Activated CD4-positive, alpha-beta memory T cell treated with anti-CD3 and anti-CD28 coated beads, Interleukin-2, amount 10 ng/mL, durations not matched to agents 7 days and 5 days (primary cell): ENCODE data around the gene TNFSF8. TPM values are rescaled to one million over a fixed set of nuclear protein-coding genes. Genes with fewer than 3 reads are reported as not detected.

ENCODE experiments used
- CTCF ChIA-PET: fragments of 350-600 bp; sonication (Branson Sonifier 250); formaldehyde crosslinking; loops from one replicate; lab custom pipeline; 2021; ENCODE audit warnings: antibody characterized with exemption, inconsistent platforms; lab: Charles Lee
- POLR2A ChIA-PET: fragments of 350-600 bp; sonication (Branson Sonifier 250); formaldehyde crosslinking; loops from one replicate; lab custom pipeline; 2021; ENCODE audit warnings: antibody characterized with exemption; lab: Charles Lee
- DNase-seq: peaks from one replicate; pipeline ENCODE4 v3.0.0-alpha.2; 2020
- H3K27ac Mint-ChIP-seq: one replicate; pipeline ENCODE4 v1.8.0; 2021; ENCODE audit warnings: mild to moderate bottlenecking, mixed read lengths
- H3K27me3 Mint-ChIP-seq: one replicate; pipeline ENCODE4 v1.8.0; 2021; ENCODE audit warnings: mixed read lengths
- H3K36me3 Mint-ChIP-seq: one replicate; pipeline ENCODE4 v1.8.0; 2021; ENCODE audit warnings: low read depth, mixed read lengths
- H3K4me1 Mint-ChIP-seq: one replicate; pipeline ENCODE4 v1.8.0; 2021; ENCODE audit warnings: mixed read lengths
- H3K4me3 Mint-ChIP-seq: one replicate; pipeline ENCODE4 v1.8.0; 2021; ENCODE audit warnings: mild to moderate bottlenecking, mixed read lengths
- H3K9me3 Mint-ChIP-seq: one replicate; pipeline ENCODE4 v1.8.0; 2021; ENCODE audit warnings: mixed read lengths
- total RNA-seq, 2 experiments: library from RNA; stranded (reverse); gene quantifications; one replicate each; pipeline ENCODE4 v1.2.3, GENCODE V29; 2021

TNFSF8 gene
- total RNA-seq, 2 experiments from 2014 or later = 34.6 to 34.8 TPM

- H3K4me1 Mint-ChIP-seq = peaks cover 80% of the 10 kb centered on the region
- H3K36me3 Mint-ChIP-seq = peaks cover 96% of the 10 kb centered on the region
- H3K27me3 Mint-ChIP-seq = no peaks in the 10 kb centered on the region
- ChIA-PET CTCF (interaction anchor here (1.4 to 2.5 kb wide), 5 partner anchors 9 to 232 kb away, joined by 3 to 12 read pairs (median 8); partner anchors contain the start of gene TEX48), POLR2A (interaction anchor here (1.4 to 21.7 kb wide), 3 partner anchors 8 to 17 kb away, joined by 4 to 373 read pairs (median 133); partner anchors contain the start of gene TNFSF8)
- H3K27ac Mint-ChIP-seq = no peak overlapping the region
- no peaks in the 10 kb centered on the region for H3K9me3 Mint-ChIP-seq
- DNase-seq = no peak
- H3K4me3 Mint-ChIP-seq = no peak overlapping the region
These were observed 17.2 kb downstream of the TNFSF8 start for GRCh38 chr9:114913217-114913616.

DNA sequence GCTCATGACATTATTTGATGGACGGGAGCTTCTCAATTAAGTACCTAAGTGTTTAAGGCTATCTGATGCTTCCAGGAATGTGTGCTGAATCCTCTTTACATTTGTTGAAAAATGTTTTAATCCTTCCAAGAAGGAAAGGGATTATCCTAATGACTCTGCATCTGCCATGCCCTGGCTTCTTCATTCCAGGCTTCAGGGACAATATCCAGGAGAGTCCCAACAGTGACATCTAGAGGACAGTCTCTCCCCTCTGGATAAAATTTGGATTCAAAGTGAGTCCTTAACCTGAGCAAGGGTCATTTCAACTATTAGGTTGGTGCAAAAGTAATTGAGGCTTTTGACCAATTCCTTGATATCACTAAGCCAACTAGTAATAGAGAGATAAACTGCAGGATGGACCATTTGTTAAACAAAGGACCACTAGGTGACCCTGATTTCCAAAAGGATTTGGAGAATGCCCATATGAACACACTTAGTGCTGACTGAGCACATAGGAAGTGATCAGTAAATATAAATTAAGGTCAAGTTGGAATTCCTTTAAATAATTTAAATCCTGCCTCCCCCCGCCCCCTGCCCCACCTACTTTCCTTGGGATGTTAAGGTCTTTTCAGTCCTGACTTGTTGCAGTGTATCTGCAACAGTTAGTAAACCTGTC, 19.1 kb downstream of the TNFSF8 start:
- ChIA-PET POLR2A (interaction anchor here (1.0 to 21.7 kb wide), 9 partner anchors 10 to 229 kb away, joined by 3 to 373 read pairs (median 12); partner anchors contain the start of genes TEX48 and TNFSF8), CTCF (interaction anchor here (0.7 to 8.6 kb wide), 10 partner anchors 11 to 236 kb away, joined by 3 to 167 read pairs (median 16); partner anchors contain the start of genes TEX48 and TNFSF8)
- H3K4me1 Mint-ChIP-seq = peaks cover 89% of the 10 kb centered on the region
- H3K27ac Mint-ChIP-seq = peak overlapping the region; percentile 92
- H3K4me3 Mint-ChIP-seq = no peak overlapping the region
- H3K9me3 Mint-ChIP-seq = no peaks in the 10 kb centered on the region
- DNase-seq = no peak
- no peaks in the 10 kb centered on the region for H3K27me3 Mint-ChIP-seq
- peaks cover 92% of the 10 kb centered on the region for H3K36me3 Mint-ChIP-seq

- Mint-ChIP-seq H3K27ac (peak overlapping the region; percentile 92), H3K36me3 (peaks cover 91% of the 10 kb centered on the region), H3K9me3 (no peaks in the 10 kb centered on the region), H3K4me1 (peaks cover 90% of the 10 kb centered on the region), H3K4me3 (no peak overlapping the region), H3K27me3 (no peaks in the 10 kb centered on the region)
- no peak for DNase-seq
- ChIA-PET POLR2A (interaction anchor here (1.0 to 21.7 kb wide), 13 partner anchors 11 to 323 kb away, joined by 3 to 373 read pairs (median 6); partner anchors contain the start of genes ATP6V1G1, TEX48 and TNFSF8), CTCF (interaction anchor here (0.7 to 8.6 kb wide), 10 partner anchors 12 to 235 kb away, joined by 3 to 167 read pairs (median 16); partner anchors contain the start of genes TEX48 and TNFSF8)
These were observed 19.9 kb downstream of the TNFSF8 start for GRCh38 chr9:114910541-114910940.

GRCh38 chr9:114909661-114910060, 20.7 kb downstream of the TNFSF8 start:
- H3K36me3 Mint-ChIP-seq = peaks cover 91% of the 10 kb centered on the region
- H3K27ac Mint-ChIP-seq = peak overlapping the region; percentile 92
- no peak overlapping the region for H3K4me3 Mint-ChIP-seq
- H3K9me3 Mint-ChIP-seq = no peaks in the 10 kb centered on the region
- CTCF ChIA-PET = interaction anchor here (0.9 to 8.6 kb wide), 12 partner anchors 12 to 504 kb away, joined by 3 to 167 read pairs (median 12); partner anchors contain the start of genes TEX48 and TNFSF8
- no peak for DNase-seq
- no peaks in the 10 kb centered on the region for H3K27me3 Mint-ChIP-seq
- POLR2A ChIA-PET = interaction anchor here (0.6 to 21.7 kb wide), 17 partner anchors 10 to 322 kb away, joined by 3 to 373 read pairs (median 6); partner anchors contain the start of genes ATP6V1G1, TEX48, TMEM268 and TNFSF8
- peaks cover 90% of the 10 kb centered on the region for H3K4me1 Mint-ChIP-seq

DNA sequence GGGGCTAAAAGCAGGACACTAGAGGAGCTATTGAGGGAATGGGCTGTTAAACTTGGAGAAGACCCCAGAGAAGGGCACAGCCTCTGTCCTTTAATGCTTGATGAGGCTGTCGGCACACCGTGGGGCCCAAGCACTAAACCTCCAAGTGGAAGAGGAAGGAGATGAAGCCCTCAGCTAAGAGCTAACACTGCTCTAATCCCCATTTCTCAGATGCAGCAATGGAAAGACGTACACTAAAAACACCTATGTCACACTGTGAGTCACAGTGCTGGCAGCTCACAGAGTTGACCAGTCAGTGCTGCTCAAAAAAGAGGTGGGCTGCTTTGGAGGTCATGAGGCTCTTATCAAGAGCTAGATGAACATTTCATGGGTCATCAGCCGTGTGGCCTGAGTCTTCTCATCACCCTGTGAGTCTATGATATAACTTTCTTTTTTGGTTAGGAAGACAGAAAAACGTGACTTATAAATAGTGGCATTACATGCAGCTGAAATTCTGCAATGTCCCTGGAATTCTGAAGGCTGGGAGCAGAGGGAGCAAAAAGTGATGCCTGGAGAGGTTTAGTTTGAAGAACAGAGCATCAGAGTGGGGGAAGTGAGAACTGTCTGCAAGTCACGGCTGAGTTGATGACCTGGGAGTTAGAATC, 21.5 kb downstream of the TNFSF8 start:
- Mint-ChIP-seq H3K36me3 (peaks cover 92% of the 10 kb centered on the region), H3K4me1 (peaks cover 82% of the 10 kb centered on the region), H3K27ac (peak overlapping the region; percentile 92), H3K4me3 (peak overlapping the region; percentile 54), H3K27me3 (no peaks in the 10 kb centered on the region), H3K9me3 (no peaks in the 10 kb centered on the region)
- ChIA-PET POLR2A (interaction anchor here (0.7 to 21.7 kb wide), 23 partner anchors 9 to 316 kb away, joined by 3 to 373 read pairs (median 5); partner anchors contain the start of genes TEX48, TMEM268 and TNFSF8), CTCF (interaction anchor here (0.8 to 8.6 kb wide), 18 partner anchors 9 to 228 kb away, joined by 3 to 167 read pairs (median 6); partner anchors contain the start of genes TEX48 and TNFSF8)
- DNase-seq = peak; percentile 40

GRCh38 chr9:114908104-114908622, 22.2 kb downstream of the TNFSF8 start:
- peak overlapping the region; percentile 92 for H3K27ac Mint-ChIP-seq
- CTCF ChIA-PET = interaction anchor here (0.8 to 8.6 kb wide), 22 partner anchors 10 to 228 kb away, joined by 3 to 167 read pairs (median 8); partner anchors contain the start of genes TEX48 and TNFSF8
- peaks cover 75% of the 10 kb centered on the region for H3K4me1 Mint-ChIP-seq

DNA sequence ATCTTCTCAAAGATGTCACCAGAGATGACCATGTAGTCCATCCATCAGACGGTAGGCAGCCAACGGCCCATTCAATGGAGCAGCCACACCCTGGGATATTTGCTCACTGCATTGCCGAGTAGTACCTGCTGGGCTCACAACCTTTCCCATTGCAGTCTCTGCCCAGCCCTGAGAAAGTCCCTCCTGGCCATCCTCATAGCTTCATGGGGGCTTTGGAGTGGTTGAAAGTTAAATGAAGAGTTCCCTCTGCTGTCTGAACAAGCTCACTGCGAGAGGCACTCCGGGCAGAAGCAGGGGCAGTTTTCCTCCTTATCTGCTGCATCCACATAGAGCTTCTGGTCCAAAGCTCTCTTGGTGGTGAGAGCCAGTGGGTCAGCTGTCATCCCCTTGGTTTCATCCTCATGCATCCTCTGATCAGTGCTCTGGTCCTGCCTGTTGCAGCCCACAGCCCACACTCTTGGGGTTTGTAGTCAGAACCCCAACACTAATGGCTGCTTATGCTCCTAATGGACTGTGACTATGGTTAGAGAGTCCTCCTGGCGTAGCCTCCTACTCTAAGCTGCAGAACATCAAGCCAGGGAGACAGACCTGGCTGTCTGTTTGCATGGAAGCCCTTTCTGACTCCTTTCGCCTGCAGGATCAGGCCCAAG, 23.3 kb downstream of the TNFSF8 start:
- DNase-seq = peak; percentile 38
- Mint-ChIP-seq H3K27me3 (no peaks in the 10 kb centered on the region), H3K36me3 (peaks cover 92% of the 10 kb centered on the region), H3K4me1 (peaks cover 69% of the 10 kb centered on the region), H3K9me3 (no peaks in the 10 kb centered on the region), H3K4me3 (peak overlapping the region; percentile 59), H3K27ac (peak overlapping the region; percentile 92)
- ChIA-PET POLR2A (interaction anchor here (0.7 to 21.7 kb wide), 21 partner anchors 7 to 319 kb away, joined by 3 to 373 read pairs (median 8); partner anchors contain the start of genes ATP6V1G1, TEX48 and TNFSF8), CTCF (interaction anchor here (0.6 to 8.6 kb wide), 45 partner anchors 8 to 522 kb away, joined by 3 to 167 read pairs (median 4); partner anchors contain the start of genes TEX48, TNFSF15 and TNFSF8)

More at GRCh38 chr9:114908104-114908622, 22.2 kb downstream of the TNFSF8 start:
- Mint-ChIP-seq H3K4me3 (peak overlapping the region; percentile 54), H3K9me3 (no peaks in the 10 kb centered on the region), H3K27me3 (no peaks in the 10 kb centered on the region), H3K36me3 (peaks cover 92% of the 10 kb centered on the region)
- DNase-seq = peak; percentile 51
- POLR2A ChIA-PET = interaction anchor here (0.7 to 21.7 kb wide), 26 partner anchors 9 to 316 kb away, joined by 3 to 373 read pairs (median 6); partner anchors contain the start of genes TEX48, TMEM268 and TNFSF8

GRCh38 chr9:114905170-114905940, 25.0 kb downstream of the TNFSF8 start:
- H3K27me3 Mint-ChIP-seq = no peaks in the 10 kb centered on the region
- H3K27ac Mint-ChIP-seq = peak overlapping the region; percentile 86
- ChIA-PET CTCF (interaction anchor here (1.5 to 8.6 kb wide), 9 partner anchors 8 to 520 kb away, joined by 4 to 167 read pairs (median 23); partner anchors contain the start of gene TEX48), POLR2A (interaction anchor here (1.1 to 21.7 kb wide), 13 partner anchors 10 to 224 kb away, joined by 3 to 373 read pairs (median 13); partner anchors contain the start of gene TNFSF8)
- H3K4me3 Mint-ChIP-seq = peak overlapping the region; percentile 81
- H3K4me1 Mint-ChIP-seq = peaks cover 53% of the 10 kb centered on the region
- peaks cover 2% of the 10 kb centered on the region for H3K9me3 Mint-ChIP-seq
- DNase-seq = no peak
- peaks cover 94% of the 10 kb centered on the region for H3K36me3 Mint-ChIP-seq

- Mint-ChIP-seq H3K27ac (peak overlapping the region; percentile 86), H3K36me3 (peaks cover 76% of the 10 kb centered on the region), H3K9me3 (peaks cover 2% of the 10 kb centered on the region), H3K27me3 (no peaks in the 10 kb centered on the region), H3K4me1 (peaks cover 29% of the 10 kb centered on the region), H3K4me3 (peak overlapping the region; percentile 81)
- ChIA-PET CTCF (interaction anchor here (1.3 to 8.6 kb wide), 2 partner anchors 184 to 222 kb away, joined by 3 to 147 read pairs; partner anchors contain the start of gene TEX48), POLR2A (interaction anchor here (0.6 to 21.7 kb wide), 6 partner anchors 12 to 225 kb away, joined by 3 to 373 read pairs (median 16); partner anchors contain the start of gene TNFSF8)
- peak; percentile 59 for DNase-seq
These were observed 27.4 kb downstream of the TNFSF8 start for GRCh38 chr9:114902786-114903524.
